Amniotic stem cell (primary cell): ENCODE results near the gene PDIA5.

Experiments used
- DNase-seq: peaks from one replicate; lab custom pipeline; 2025; lab: John Stamatoyannopoulos, UW

The PDIA5 gene

DNA sequence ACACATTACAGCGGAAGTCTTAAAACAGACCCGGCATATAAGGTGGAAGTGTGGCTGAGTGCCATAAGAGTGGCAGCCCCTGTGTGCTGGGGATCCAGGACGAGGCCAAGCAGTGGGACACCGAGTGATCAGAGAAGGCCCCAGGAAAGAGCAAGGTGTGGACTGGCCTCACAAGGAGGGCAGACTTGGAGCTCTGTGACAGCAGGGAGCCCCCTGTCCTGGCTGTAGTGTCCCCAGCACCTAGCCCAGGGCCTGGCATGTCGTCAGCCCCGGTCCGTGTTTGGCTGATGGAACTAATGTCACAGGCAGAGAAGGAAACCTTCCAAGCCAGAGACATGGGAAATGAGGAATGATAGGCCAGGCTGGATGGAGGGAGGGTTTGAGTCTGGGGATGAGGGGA lies 4.8 kb downstream of the PDIA5 start:
- no peak for DNase-seq

DNA sequence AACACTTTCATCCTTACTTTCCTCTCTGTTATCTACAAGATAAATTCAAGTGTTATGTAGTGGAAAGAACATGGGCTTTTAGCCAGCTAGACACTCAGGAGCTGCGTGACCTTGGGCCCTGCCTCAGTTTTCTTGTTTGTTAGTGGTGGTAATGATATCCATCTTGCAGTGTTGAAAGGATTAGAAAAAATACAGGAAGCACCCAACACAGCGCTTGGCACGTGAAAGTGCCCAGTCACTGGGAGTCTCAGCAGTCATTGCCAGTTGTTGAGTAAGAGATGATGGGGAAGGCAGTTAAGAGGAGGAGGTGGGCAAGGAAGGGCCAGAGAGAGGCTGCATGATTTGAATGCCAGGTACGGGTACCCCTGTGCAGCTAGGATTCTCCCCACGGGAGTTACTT lies 5.3 kb downstream of the PDIA5 start:
- no peak for DNase-seq

DNA sequence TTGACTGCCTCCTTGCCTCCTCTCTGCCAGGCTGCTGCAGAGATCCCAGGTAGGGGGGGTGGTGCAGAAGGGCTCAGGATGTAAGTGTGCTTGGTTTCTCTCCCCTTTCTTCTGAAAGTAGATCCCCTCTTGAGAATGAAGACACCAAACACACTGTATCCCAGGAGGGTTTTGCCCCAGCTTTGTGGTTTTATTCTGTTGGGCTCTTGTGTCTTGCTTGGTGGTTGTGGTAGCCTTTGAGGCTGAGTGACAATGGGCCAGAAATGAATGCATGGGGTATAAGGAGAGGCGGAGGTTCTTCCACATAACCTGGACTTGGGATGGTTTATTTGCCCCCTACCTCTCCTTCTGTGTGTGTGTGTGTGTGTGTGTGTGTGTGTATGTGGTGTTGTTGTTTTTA lies 5.7 kb downstream of the PDIA5 start:
- no peak for DNase-seq

DNA sequence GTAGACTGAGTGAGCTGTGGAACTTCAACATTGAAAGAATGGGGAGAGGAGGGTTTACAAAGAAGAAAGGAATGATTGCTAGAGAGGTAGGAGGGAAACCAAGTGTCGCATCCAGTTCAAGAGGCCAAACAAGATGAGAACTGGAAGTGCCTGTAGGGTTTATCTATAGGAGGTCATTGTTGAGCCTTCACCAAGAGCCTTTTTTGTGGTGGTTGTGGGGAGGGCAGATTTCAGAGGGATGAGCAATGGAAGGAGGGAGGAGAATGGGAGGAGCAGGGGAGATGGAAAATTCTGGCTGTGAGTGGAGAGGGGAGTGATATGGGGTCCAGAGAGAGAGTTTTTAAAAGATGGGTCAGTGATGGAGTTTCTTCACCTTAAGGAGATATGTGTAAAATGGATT lies 8.5 kb downstream of the PDIA5 start:
- no peak for DNase-seq

DNA sequence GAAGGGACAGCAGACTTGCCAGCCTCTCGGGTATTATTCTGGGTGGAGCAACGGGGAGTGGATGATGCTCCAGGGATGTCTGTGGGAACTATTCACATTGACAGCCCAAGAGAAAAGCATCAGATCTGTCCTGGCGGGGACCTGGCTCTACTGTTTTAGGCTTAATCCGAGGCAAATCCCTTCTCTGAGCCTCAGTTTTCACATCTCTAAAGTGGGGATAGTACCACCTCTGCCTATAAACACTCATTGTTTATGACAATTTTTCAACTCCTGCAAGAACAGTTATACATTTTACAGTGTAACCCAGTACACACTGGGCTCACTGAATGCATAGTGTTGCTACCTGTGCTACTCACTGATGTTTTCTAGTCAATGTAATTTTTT lies 9.3 kb downstream of the PDIA5 start:
- no peak for DNase-seq

DNA sequence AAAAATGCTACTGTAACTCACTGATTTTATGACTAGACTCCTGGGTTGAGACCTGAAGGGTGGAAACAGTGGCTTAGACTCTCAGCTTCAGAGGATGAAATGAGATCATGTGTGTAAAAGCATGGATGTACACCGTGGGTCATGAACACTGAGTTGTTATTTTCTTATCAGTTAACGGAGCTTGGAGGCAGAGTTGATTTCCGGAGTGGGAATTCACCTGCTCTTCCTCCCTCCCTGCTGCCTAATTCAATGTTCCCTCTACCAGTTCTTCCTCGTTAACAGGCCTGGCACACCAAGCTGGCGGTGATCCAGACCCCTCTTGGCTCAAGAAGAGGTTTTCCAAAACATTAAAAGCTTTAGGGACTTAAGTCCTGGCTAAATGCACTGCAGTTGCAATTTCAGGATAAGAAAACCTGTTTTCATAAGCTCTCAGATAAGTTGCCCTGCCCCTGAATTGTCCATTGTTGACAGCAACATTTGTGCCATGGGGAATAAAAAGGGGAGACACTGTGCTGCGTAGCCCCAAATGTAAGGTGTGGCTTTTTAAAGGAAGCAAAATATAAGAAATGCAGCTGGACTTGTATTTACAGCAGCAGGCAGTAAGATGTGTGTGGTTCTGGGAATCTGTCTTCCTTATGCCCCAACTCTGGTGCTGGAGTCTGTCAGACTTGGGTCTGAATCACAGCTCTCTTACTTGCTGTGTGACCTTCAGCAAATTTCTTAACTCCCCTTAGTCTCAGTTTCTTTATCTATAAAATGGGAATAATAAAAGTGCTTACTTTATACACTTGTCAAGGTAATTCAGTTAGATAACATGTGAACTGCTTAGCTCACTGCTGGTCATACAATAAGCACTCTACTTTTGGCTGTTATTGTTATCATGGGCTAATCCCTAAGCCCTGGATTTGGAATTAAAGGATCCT lies 9.9 kb downstream of the PDIA5 start:
- no peak for DNase-seq

DNA sequence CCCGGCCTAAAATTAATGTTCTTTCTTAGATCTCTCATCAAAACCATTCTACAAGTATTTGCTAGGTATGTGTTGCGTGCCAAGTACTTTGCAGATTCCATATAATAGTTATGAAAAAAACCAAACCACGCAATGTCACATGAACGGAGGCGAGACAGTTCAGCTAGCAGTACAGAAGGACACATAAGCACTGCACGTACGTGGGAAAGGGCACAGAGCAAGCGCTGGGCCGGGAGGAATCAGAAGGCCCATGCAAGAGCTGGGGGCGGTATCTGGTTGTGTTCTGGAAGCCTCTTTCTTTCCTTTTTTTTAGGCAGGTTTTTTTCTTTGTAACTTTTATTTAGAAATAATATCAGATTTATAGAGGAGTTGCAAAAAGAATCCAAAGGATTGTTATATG lies 11.3 kb downstream of the PDIA5 start:
- DNase-seq: no peak

DNA sequence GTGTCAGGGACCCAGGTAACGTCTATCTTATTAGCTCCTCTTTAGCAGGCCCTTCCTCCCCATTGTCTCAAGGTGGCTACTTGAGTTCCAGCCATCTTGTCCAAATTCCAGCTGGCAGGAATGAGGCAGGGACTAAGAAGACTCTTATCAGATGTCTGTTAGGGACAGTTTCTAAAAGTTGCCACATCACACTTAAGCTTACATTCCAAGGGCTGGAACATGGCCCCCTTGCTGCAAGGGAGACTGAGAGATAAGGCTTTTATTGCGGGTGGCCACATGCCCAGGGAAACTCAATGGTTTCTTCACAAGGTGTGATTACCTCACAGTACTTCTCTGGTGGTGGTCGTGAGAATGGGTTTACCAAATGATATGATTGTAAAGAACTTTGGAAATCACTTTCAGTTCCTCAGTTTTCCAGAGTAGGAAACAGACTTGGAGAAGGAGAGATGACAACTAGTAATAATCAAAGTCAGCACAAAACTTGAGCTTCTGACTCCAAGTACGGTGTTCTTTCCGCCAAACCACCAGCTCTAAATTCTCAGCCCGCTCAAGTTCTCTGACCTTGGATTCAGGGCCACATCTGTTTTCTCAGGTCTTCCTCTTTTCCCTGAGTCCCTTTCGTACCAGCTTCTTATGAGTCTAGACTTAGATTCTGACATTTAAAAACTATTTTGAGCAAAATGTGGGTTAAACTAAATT lies 14.2 kb downstream of the PDIA5 start:
- DNase-seq: no peak

DNA sequence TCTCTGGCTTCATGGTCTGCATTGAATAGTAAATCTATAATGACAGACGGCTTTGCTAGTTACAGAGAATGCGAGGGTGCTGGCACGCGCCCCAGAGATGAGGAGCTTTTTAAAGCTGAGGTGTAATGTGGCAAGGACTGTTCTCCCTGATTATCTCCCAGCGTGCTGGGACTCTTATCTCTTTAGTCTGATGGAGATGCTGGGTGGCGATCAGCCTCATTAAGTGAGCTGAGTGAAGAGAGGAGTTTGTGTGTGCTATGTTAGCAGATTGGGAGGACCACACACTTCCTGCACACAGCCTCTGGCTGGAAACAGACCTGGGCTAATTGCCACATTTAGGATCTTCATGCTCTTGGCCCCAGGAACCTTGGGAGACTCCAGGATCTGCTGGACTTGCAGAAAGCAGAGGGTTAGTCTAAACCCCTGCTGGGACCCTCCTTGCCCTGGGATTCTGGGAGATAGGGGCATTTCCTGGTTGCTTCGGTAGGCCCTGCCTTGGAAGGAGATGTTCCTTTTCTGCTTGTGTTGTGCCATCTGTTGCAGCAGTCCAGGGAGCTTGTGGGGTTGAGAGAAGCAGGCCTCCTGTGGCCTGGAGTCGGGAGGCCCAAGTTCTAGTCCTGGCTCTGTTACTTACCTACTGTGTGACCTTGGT lies 15.0 kb downstream of the PDIA5 start:
- no peak for DNase-seq

DNA sequence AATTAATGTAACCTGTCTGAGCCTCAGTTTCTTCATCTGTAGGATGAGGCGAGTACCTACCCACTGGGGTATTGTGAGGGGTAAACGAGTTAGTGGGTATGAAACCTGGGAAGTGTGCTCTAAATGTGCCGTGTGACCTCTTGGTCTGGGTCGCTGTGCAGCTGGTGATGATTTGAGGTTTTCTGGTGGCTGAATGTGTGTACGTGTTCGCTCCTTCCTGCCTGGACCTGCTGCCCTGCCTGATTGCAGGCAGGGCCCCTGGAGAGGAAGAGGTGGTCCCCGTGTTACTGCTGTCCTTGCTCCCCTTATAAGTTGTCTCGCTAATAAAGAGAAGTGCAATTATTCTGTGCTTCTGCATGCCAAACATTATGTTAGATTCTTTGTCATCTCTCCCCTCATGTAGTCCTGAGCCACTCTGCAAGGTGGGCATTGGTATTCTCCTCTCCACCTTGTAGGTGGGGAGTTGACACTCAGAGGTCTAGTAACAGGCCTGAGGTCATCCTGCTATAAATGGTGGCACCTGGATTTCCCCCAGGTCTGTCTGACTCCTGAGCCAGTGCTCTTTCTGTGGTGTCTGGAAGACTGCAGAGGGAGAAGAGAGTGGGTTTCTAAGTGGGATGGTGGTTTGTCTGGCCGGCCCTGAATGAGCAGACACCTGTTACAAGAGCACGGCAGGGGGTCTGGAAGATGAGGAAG lies 15.7 kb downstream of the PDIA5 start:
- no peak for DNase-seq

DNA sequence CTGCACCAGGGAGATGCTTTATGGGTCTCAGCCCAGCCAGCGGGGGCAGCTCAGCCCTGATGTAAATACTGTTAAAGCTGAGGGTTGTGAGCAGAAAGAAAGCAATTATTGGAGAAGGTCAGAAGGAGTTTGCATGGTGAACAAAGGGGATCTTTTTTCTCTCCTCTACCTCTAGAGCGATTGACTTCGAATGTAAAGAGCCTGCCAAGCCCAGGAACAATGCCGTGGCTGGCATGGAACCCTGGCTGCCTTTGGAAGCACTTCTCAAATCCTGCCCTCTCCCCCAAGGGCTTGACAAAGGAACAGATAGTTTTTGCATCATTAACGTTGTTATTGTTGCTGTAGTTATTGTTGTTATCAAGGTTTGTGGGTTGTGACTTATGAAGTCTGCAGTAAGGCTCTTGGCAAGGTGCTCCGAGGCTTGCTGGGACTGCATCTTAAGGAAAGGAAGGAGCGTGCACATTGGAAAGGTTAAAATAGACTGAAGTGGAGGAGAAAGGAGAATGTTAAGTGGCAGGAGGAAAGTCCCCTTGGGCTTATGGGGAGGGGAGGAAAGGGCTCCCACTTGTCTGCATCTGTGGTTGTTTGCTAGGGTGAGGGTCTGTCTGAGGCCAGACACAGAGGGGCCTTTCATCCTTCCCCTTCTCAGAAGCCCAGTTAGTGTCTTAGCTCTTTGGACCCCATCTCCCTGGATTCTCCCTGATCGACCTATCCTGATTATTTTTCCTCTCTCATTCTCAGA lies 16.7 kb downstream of the PDIA5 start:
- no peak for DNase-seq

DNA sequence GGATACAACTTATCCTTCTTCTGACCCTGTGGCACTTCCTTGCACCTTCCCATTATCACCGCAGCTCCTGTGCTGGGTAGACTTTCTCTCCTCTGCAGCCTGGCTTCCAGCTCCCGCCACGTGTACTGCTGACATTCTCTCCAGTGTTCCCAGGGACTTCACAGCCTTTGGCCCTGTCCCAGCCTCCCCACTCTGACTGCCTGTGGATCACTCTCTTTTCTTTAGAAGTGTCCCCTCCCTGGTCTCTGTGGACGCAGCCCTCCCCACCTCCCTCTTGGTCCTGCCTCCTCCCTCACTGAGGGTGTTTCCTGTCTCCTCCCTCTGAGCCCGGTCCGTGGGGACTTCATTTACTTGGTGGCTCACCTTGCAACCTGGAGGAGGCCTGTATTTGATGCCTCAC lies 17.4 kb downstream of the PDIA5 start:
- no peak for DNase-seq

DNA sequence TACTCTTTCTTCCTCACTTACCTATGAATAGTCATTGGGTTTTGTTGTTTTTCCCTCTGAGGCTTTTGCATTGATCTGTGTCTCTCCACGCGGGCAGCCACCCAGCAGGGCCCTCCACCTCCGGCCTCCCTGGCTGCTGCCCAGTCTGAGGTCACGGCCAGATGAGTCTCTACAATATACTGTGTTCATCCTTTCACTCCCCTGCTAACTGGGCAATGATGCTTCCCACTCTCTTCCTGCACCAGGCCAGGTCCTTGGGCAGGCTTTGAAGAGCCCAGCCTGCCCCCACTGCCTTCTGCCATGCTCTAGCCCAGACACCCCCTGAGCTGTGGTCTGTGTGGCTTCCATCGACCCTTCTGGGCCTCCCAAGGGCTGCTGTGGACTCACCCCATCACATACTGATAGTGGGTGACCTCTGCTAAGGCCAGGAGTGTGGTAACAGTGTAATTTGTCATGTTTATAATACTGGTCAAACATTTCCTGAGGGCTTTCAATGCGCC lies 18.0 kb downstream of the PDIA5 start:
- no peak for DNase-seq

DNA sequence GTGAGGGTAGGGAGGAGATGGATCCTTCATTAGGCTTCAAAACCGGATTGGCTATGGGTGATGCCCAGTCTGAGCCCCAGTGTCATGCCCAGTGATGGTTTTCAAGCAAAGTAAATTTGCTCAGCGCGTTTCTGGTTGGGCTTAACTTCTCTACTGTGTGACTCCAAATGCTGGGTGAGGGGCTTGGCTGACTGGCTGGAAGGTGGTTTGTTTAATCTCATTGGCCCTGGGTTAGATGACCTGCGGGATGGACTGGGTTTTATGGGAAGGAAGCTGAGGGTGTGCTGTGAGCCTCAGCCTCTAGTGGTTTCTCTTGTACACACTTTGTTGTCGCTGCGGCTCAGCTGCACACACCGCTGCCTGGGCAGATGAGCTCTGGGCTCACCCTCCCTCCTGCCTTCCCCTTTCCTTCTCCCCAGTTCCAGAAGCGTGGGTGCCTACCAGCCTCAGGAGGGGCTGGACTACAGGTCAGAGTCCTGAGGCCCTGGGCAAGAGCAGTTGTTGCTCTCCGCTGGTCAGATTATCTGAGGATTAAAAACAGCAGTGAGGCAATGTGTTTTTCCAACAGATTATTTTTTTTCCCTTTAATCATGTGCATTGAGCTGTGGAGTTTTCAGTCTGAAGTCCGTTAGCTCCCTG lies 18.6 kb downstream of the PDIA5 start:
- DNase-seq: no peak

DNA sequence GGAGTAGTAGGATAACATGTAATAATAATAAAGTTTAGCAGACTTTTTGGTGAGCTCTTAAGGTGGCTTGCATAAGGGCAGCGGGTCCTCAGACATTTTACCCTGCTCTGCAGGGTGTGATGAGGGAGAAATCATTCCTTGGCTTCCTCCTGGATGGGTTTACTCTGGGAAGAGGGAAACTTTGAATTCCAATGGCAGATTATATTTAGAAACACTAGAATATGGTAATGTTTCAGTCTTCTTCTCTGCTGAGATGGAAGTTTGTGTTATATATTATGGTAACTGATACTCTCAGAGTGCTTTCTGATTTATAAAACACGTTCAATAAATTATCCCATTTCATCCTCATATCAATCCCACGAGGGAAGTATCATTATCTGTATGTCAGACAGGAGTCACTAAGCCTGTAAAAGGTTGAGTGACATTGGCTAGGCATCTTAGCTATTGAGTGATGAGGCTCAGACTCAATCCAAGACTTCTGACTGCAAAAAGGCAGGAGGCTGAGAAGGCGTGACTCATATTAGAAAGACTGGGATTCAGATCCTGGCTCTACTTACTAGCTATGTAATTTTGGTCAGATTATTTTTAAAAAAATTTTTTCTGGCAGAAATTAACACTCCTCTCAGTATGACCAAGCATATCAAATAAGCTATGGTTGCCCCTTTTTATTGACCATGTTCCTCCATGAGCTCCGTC lies 19.3 kb downstream of the PDIA5 start:
- DNase-seq: no peak

DNA sequence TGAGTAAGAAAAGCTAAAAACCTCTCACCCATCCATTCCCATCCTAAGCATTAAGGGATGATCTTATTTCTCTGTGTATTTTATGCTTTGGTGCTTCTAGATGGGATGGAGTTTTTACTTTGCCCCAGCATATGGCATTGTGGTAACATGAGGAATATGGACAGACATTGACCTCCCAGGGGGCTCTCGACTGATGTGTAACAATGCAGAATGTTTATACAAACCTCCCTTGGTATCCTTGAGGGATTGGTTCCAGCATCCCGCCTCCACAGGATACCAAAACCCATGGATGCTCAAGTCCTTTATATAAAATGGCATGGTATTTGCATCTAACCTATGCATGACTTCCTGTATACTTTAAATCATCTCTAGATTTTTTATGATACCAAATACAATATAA lies 21.6 kb downstream of the PDIA5 start:
- no peak for DNase-seq

DNA sequence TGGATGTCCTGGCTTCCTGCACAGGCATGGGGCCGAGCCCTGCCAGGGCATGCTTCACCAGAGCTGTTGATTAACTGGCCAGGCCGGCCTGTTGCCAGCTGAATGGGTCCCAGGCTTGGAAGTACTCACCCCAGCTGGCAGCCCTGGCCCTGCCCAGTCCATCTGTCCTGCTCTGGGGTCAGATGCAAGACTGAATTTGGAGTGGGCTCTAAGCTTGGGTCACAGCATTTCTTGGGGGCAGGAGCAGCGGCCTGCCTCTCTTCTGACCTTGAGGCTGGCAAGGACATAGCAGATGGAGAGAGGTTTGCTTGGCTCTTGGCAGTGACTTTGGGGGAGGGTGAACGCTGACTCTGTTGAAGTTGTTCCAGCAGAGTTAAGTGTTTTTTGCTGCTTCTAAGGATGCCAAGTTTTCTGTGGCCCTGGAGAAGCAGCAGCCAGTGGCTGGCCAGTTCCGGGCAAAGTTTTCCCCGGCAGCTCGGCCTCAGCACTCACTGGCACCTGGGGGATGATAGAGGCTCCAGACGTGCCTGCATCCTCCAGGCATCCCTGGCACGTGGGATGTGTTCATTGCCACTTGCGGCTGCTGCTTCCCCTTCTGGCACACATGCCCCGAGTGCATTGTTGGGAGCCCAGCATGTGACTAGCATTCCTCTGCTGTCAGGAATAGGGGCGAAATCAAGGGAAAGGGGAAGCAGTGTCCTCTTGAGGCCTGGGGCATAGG lies 22.9 kb downstream of the PDIA5 start:
- no peak for DNase-seq

DNA sequence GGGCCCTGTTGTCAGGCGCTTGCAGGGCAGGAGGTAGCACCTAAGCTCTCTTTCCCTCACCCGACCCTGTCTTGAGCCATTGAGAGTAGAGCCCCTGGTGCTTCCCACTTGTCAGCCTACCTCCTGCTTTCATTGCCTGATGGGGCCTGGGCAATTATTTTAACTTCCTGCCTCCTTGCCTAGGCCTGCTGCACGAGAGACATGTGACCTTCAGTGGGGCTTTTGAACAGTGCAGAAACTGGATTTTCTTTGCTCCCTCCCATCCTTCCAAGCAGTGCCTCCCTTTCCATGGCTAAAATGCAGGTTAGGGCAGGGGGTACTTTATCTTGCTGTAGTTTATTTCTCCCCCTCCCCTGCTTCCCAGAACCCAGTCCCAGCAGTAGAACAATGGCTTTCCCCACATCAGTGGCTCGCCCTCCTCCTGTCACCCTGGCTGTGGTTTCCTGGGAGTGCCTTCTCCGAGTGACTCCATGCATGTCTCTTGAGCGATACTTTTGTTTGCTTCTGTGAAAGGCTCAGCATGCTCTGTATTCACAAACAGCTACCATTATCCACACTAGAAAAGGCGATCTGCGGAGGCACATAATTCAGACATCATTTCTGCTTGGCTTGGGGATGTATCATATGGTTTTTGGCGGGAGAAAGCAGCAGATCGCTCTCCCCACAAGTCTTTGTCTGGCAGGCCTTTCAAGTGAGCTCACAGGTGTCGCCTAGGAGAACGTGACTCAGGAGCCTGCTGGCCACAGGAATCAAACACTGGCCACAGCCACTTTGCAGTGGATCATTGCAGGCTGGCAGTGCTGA lies 24.1 kb downstream of the PDIA5 start:
- no peak for DNase-seq

DNA sequence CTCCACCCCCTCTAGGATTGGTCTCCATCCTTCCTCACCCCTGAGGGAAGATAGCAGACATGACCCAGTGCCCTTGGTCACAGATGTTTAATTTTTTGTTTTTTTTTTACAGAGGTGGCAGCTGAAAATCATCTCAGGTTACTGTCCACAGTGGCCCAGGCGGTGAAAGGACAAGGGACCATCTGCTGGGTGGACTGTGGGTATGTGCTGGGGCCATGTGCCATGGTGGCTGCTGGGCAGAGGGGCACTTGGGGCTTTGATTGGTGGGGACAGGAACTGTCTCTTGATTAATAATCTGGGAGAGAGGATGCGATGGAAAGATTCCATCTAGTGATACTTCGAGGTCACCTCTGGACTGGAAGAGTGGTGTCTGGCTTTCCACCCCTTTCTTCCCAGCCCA lies 25.4 kb downstream of the PDIA5 start:
- DNase-seq: no peak
